HG03457 (cell line): ENCODE measurements around the gene ADGRV1.
"Not testable (repeated sequence)": the region's sequence is repeated elsewhere in the genome, so short reads cannot be mapped to it uniquely, and the experiment has no call there.

Experiments used
- ATAC-seq: cut with Tn5 transposase; IDR thresholded peaks from one replicate; pipeline ENCODE4 v1.9.1; 2021; ENCODE audit warnings: moderate number of reproducible peaks; ENCODE audit not compliant: unreplicated experiment

The ADGRV1 gene

DNA sequence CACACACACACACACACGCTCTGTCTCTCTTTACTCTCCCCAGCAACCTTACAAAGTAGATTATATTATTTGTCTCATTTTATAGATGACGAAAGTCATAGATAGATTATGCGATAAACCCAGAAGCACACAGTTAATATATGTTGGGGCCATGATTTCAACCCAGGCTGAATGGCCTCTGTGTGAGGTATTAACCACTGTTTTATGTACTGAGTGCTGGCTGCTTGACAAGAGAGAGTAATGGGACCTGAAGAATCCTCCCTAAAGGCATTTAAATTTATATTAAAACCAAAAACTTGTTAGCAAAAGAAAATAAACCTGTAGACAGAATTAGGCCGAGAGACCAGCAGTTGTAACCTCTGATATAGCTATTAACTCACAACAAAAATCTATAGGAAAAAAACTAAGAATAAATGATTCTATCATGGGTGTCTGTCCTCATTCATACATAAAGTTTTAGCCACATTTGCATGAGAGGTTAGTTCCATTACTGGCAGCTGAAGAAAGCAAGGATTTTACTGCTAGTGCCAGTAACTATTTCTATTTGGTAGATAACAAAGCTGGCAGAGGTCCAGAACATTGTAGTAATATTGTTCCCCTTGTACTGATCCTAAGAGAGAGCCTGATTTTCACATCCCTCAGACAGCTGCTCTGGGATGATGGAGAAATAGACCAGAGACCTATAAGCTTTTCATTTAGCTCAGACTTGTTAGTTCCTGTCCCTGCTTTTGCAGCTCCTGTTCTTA is 250.9 kb downstream of the ADGRV1 start:
- ATAC-seq, result no peak

DNA sequence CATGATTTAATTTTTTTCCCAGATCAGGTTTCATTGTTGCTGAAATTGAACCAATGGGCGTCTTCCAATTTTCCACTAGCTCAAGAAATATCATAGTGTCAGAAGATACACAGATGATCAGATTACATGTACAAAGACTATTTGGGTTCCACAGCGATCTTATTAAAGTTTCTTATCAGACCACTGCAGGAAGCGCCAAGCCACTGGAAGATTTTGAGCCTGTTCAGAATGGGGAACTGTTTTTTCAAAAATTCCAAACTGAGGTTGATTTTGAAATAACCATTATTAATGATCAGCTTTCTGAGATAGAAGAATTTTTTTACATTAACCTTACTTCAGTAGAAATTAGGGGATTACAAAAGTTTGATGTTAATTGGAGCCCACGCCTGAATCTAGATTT is 251.6 kb downstream of the ADGRV1 start:
- no peak for ATAC-seq

DNA sequence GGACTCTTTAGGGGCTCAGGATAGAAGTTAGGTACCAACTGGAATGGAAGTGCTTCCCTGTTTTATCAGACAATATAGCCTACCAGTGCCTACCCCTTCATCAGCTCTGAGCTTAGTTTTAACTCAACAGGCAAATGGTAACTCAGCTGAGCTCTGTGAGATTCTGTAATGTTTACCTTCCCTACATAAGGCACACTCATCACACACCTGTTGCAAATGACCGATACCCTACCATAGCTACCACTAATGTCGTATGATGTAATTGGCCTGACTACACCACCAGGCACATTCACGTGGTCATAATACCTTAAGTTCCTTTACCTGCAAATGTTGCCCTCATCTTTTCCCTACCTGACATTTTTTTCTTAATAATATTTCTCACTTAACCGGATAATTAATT is 254.8 kb downstream of the ADGRV1 start:
- ATAC-seq, result no peak

DNA sequence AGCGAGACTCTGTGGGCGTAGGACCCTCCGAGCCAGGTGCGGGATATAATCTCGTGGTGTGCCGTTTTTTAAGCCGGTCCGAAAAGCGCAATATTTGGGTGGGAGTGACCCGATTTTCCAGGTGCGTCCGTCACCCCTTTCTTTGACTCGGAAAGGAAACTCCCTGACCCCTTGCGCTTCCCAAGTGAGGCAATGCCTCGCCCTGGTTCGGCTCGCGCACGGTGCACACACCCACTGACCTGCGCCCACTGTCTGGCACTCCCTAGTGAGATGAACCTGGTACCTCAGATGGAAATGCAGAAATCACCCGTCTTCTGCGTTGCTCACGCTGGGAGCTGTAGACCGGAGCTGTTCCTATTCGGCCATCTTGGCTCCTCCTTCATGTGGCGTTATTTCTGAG is 263.5 kb downstream of the ADGRV1 start:
- ATAC-seq, result not testable (repeated sequence)

DNA sequence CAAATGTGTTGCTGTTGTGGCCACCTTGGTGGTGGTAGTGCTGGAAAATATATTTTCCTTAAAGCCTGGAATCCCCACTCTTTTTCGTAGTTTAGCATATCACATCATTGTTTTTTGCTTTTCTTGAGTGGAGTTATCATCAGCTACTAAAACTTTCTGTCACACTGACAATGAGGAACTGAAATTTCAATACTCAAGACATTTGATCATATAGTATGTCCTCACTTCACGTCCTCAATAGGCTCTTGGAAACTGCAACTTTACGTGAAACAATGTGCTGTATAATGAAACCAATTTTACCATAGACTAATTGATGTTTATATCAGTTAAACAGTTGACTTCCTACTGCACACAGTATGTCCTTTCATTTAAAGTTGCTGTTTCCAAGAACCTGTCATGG is 265.8 kb downstream of the ADGRV1 start:
- no peak for ATAC-seq

DNA sequence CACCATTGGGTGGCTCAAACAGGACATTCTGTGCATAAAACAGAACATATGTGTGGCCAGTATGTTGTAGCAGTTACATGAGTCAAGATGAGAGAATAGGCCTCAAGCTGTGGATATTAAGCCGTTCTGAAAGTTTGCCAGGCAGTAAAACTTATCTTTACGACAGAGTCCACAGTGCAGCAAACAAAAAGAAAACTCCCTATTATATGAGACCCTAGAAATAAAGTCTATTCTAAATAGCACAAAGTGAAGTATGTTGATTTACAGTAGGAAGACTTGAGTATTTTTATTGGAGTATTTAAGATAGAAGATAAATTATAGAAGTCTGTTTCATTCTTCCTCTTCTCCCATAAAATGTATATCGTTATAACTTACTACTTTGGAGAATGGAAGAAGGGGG is 271.5 kb downstream of the ADGRV1 start:
- no peak for ATAC-seq

DNA sequence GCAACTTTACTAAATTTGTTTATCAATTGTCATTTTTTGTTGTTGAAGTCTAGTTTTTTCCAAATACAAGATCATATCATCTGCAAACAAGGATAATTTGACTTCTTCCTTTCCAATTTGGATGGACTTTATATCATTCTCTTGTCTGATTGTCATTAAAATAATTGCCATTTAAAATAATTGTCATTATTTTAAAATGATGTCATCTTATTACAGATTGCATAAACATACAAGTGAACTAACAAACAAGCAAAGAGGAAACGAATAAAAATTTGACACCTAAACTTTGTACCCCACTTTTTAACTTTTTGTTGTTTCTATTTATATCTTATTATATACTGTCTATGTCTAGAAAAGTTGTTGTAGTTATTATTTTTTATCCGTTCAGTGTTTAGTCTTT is 275.2 kb downstream of the ADGRV1 start:
- no peak for ATAC-seq

DNA sequence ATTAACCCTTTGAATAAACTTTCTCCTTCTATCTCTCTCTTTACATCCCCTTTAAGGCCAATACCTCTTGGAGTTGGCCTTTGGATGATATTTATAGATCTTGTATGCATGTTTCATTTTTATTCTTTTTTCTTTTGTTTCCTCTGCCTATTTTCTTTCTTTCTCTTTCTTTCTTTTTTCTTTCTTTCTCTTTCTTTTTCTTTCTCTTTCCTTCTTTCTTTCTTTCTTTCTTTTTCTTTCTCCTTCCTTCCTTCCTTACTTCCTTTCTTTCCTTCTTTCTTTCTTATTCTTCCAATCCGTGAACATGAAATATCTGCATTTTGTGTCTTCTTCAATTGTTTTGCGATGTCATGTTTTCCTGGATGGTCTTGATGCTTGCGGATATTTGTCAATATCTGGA is 276.1 kb downstream of the ADGRV1 start:
- ATAC-seq, result no peak

DNA sequence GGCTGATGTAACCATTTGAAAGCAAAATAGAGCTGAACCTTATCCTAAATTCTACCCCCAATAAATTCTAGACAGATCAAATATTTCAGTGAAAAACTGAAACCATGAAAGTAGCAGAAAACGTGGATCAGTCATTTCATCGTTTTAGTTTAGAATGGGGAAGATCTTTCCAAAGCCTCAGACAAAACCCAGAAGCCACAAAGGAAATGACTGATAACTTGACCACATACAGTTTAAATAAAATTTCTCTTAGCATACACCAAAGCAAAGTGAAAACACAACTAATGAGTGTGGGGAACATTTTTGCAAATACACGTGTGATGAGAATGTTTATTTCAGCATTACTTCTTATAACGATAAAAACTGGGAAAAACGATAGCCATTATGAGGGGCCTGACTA is 284.8 kb downstream of the ADGRV1 start:
- no peak for ATAC-seq

DNA sequence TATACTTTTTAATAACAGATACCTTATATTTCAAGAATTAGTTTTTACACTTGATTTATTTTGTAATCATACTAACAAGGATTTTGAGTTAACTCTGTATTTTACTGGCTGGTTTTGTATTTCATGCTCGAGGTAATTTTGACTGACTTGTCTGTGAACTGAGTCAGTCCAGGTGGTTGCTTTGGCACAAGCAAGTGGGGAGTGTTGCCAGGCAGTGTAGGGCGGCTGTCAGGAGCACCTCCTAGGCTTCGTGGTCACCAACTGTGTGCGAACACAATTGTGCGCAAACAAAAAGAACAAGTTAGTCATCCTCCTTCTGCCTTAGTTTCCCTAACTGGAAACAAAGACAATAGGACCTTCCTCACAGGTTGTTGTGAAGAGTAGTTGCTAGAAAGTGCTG is 286.3 kb downstream of the ADGRV1 start:
- no peak for ATAC-seq

DNA sequence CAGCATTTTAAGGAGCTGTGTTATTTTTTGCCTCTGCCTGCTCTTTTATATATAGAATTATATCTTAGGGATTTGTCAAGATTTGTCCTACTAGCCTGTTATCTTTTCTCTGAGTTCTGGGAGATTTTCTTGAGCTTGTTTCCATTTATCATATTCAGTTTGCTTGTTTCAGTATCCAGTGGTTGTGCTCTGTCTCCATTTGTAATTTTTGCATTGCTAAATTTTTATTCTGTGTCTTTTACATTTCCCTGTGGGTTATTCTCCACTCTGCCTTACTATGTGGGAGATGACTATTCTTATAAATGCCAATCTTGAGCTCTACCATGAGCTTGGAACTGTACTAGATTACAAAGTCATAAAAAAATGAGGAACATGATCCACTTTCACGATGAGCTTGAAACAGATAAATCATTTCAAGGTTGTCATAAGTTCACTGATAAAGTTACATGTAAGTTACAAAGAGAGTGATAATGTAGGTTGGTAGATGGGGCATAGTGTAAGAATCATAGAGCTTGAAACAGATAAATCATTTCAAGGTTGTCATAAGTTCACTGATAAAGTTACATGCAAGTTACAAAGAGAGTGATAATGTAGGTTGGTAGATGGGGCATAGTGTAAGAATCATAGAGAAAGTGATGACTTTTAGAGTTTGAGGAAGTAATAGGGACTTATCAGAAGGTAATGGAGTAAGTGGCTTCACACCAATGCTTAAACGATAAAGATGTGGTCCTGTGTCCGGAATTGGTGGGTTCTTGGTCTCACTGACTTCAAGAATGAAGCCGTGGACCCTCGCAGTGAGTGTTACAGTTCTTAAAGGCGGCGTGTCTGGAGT is 287.3 kb downstream of the ADGRV1 start:
- no peak for ATAC-seq

DNA sequence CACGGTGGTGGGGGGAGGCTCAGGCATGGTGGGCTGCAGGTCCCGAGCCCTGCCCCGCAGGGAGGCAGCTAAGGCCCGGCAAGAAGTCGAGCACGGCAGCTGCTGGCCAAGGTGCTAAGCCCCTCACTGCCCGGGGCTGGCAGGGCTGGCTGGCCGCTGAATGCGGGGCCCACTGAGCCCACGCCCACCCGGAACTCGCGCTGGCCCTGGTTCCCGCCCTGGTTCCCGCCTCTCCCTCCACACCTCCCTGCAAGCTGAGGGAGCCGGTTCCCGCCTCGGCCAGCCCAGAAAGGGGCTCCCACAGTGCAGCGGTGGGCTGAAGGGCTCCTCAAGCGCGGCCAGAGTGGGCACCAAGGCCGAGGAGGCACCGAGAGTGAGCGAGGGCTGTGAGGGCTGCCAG is 289.0 kb downstream of the ADGRV1 start:
- not testable (repeated sequence) for ATAC-seq

DNA sequence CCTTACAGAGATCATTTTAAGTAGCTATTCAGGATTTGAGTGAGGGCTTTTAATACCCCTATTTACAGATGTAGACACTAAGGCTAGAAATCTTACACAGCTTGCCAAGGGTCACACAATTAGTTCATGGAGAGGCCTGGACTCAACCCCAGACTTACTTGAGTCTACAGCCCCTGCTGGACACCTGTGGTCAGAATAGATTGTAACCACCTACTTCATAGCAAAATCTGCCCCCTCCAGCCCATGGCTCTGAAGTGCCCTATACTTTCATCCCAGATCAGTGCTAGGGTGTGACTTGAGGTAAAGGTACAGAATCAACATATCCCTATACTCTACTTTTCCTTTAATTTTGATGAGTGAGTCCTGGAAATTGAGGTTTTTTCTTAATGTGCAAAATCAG is 291.3 kb downstream of the ADGRV1 start:
- no peak for ATAC-seq

DNA sequence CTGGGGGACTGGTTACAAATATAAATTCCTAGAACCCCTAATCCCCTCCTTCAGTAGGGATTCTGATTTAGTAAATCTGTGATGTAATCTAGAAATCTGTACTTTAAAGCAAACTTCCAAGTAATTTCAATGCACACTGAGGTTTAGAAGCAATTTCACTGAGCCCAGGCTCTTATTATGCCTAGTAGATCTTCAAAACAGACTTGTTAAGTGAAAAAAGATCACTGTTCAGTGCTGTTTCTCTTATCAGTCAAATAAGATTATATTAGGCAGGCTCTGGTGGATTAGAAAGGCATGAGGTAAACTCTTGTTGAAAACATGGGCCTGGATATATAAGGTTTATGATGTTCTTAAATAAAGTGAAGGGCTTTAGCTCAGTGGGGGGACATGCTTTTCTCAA is 293.9 kb downstream of the ADGRV1 start:
- ATAC-seq, result no peak

DNA sequence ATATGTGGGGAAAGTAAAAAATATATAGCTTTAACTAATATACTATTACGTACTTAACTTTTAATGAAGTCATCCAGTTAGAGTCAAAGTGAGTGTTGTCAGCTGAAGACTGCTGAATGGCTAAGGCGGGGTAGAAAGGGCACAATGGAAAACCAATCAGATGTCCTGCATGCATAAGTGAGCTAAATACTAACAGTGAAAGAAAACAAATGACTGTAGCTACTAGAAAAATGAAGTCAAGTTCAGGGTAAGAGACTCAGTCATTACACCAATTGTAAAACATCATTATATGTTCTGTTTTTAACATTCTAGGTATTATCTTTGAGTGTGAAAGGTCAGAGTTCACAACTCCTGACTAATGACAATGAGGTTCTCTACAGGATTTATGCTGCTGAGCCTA is 295.2 kb downstream of the ADGRV1 start:
- ATAC-seq, result no peak

DNA sequence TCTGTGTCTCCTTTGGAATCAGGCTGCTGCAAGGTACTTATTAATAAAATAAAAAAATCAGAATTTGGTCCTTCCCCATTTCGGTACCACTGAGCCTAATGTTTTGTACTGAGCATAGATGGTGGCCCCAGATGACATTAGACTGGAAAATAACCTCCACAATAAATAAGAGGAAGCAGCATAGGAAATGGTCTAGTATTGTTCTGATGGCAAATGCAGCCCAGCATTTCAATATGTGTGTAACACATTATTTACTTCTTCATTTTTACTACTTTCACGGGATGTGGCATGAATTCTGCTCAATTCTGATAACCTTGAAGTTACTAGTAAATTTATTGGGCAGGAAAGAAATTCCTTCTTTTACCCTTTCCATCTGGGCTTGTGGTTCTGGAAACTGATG is 295.6 kb downstream of the ADGRV1 start:
- ATAC-seq, result no peak

DNA sequence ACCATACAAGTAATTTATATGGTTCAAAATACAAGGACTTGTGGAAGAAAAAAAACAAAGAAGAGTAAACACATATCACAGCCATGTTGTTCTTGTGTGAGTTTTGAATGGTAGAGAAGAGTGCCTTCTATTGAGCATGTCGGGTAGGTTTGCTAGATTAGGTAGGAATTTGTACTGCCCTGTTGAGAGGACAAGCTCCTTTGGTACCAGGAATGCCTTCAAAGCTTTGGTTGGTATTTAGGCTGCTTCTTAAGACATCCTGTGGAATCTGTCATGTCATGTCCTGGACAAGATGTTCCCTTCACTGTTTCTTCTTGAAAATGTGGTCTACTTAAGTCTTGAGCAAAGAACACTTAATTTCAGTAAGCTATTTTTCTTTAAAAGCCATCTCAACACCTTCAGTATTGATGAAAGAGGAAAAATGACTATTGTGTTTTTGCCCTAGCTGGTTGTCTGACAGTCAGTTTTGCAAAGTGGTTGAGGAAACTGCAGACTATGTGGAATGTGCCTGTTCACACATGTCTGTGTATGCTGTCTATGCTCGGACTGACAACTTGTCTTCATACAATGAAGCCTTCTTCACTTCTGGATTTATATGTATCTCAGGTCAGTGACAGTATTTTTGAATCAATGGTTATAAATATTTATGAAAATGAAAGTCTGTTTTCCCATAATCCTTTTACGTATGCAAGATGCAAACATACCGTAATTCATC is 296.9 kb downstream of the ADGRV1 start:
- no peak for ATAC-seq

DNA sequence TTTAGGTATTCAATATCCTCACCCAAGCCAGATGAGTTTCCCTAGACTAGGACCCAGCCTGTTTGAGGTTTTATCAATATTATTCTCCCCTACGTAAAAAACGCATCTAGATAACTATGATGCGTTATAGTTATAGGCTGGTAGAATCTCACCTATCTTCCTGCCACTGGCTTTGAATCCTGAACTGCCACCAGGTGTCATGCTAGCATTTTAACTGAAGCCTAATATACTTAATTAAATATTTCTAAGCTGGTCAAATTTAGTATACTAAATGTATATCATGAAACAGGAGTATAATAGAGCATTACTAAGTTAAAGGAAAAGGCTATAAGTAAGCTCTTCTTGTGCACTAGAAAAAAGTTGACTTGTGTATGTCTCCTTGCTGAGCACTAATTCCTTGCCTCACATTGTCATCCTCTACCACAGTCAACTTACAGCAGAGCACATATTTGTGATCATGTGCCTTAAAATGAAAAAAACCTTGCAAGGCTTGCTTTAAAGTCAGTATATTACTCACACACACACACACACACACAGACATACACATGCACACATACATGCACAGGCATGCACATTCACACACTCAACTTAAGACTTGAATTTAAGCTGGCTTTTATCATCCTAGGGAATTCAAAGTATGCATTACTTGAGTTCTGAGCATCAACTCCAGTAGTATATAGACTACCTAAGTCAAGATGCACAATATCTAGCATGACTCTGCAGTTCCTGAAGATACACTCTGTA is 303.4 kb downstream of the ADGRV1 start:
- no peak for ATAC-seq

DNA sequence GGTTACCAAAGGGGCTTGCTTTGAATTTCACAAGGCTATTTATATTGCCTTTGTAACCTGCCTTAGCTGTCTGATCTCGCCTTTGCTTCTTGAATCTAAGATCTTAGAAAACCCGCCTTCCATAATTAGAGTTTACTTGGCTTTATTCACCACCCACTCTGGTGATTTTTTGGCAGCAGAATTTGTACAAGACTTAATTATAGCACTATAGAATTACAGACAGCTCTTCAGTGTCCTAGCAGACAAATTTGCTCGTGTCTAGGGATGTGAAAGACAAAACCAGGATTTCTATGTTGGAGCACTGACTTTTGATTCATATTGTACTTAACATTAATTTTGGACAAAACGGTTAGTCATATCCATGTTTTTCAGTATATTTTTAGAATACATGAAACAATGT is 306.6 kb downstream of the ADGRV1 start:
- ATAC-seq, result no peak

DNA sequence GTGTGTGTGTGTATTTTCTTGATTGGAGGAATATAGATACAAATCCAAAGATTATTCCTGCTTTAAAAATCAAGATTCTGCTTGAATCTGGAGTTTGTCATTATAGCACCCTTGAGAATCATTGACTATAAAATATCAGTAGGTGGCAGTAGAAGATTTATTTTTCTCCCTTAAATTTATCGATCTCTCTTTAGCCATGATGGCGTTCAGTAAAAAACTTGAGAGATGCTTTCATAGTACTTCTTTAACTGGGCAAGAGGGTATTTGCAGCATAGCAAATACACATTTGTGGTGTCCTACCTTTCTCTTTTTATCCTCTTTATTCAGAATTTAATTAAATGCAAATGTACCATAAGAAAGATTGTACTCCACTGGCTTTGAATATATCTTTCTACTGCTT is 307.7 kb downstream of the ADGRV1 start:
- ATAC-seq, result no peak
